Stomach (tissue), 4 donors: ENCODE data around the gene BAG1.

Source experiments
- CTCF ChIP-seq, 7 experiments: fragments of 450-650 bp in 4 of 7; fragments of 200-600 bp in 3 of 7; sonication (generic) in 3 of 7; IDR thresholded peaks; one replicate each; pipeline ENCODE4 v1.5.1; 2016 to 2019; ENCODE audit warnings: antibody characterized with exemption in 7 of 7, control low read depth in 2 of 7, mild to moderate bottlenecking in 1 of 7
- POLR2A ChIP-seq, 4 donors: fragments of 450-650 bp; IDR thresholded peaks; one replicate each; pipeline ENCODE4 v1.6.1; 2016; ENCODE audit warnings: antibody characterized with exemption in 4 of 4, control low read depth in 2 of 4, mild to moderate bottlenecking in 1 of 4, moderate library complexity in 1 of 4

GRCh38 chr9:33293782-33294181 lies 29.3 kb upstream of the BAG1 start:
- TF ChIP-seq POLR2A (IDR thresholded peaks at IDR 0.05) (no peak), CTCF (IDR thresholded peaks at IDR 0.05) (no peak)
